Activated B cell treated with CpG ODN at 0.5 μM for 24 hours (primary cell): Measurements from ENCODE around the gene CRYZL1. TPM values are rescaled to one million over a fixed set of nuclear protein-coding genes. Genes with fewer than 3 reads are reported as not detected.

Source experiments
- ATAC-seq: fragments of 200-7000 bp; cut with Tn5 transposase; one replicate; pipeline ENCODE4 v1.10.0; 2021; ENCODE audit warnings: low read depth, mild to moderate bottlenecking, moderate library complexity
- CTCF ChIA-PET: fragments of 350-600 bp; sonication (Branson Sonifier 250); formaldehyde crosslinking; loops from one replicate; lab custom pipeline; 2021; ENCODE audit warnings: antibody characterized with exemption; lab: Charles Lee
- POLR2A ChIA-PET: fragments of 350-600 bp; sonication (Branson Sonifier 250); formaldehyde crosslinking; loops from one replicate; lab custom pipeline; 2021; ENCODE audit warnings: antibody characterized with exemption; lab: Charles Lee
- DNase-seq: peaks from one replicate; pipeline ENCODE4 v3.0.0; 2022
- H3K27ac Mint-ChIP-seq: one replicate; pipeline ENCODE4 v1.8.0; 2020; ENCODE audit warnings: mixed read lengths
- H3K27me3 Mint-ChIP-seq: one replicate; pipeline ENCODE4 v1.8.0; 2021; ENCODE audit warnings: mixed read lengths
- H3K36me3 Mint-ChIP-seq: one replicate; pipeline ENCODE4 v1.8.0; 2021; ENCODE audit warnings: low read depth, mixed read lengths
- H3K4me1 Mint-ChIP-seq: one replicate; pipeline ENCODE4 v1.8.0; 2021; ENCODE audit warnings: mixed read lengths
- H3K4me3 Mint-ChIP-seq: one replicate; pipeline ENCODE4 v1.8.0; 2020; ENCODE audit warnings: mild to moderate bottlenecking, mixed read lengths
- H3K9me3 Mint-ChIP-seq: one replicate; pipeline ENCODE4 v1.8.0; 2020; ENCODE audit warnings: mixed read lengths
- CTCF ChIP-seq: fragments of 200-600 bp; IDR thresholded peaks from one replicate; pipeline ENCODE4 v1.8.0; 2022; ENCODE audit warnings: antibody characterized with exemption, mild to moderate bottlenecking
- intact Hi-C: fragments of 100-400 bp; cut with micrococcal nuclease; formaldehyde crosslinking; loops from one replicate; pipeline ENCODE4 v1.15.1; 2024
- total RNA-seq: library from RNA; stranded (reverse); gene quantifications from 2 replicates; pipeline ENCODE4 v1.2.3, GENCODE V29; 2022

The CRYZL1 gene
- total RNA-seq, 1 donor from 2014 or later = 46.3 TPM

- ChIA-PET CTCF (no interaction called here), POLR2A (no interaction called here)
- H3K27ac Mint-ChIP-seq = no peak overlapping the region
- ATAC-seq (no peak), DNase-seq (no peak)
- no peak for TF ChIP-seq CTCF
- no peaks in the 10 kb centered on the region for H3K9me3 Mint-ChIP-seq
- H3K36me3 Mint-ChIP-seq = no peaks in the 10 kb centered on the region
- no peak overlapping the region for H3K4me3 Mint-ChIP-seq
- intact Hi-C loops = no loop called here
- H3K27me3 Mint-ChIP-seq = peaks cover 12% of the 10 kb centered on the region
- H3K4me1 Mint-ChIP-seq = no peaks in the 10 kb centered on the region
These were observed 44.2 kb upstream of the CRYZL1 start for GRCh38 chr21:33685613-33686197.

GRCh38 chr21:33684923-33685560, 43.5 kb upstream of the CRYZL1 start:
- Mint-ChIP-seq H3K36me3 (no peaks in the 10 kb centered on the region), H3K9me3 (no peaks in the 10 kb centered on the region), H3K27ac (no peak overlapping the region), H3K4me3 (no peak overlapping the region), H3K27me3 (peaks cover 12% of the 10 kb centered on the region), H3K4me1 (no peaks in the 10 kb centered on the region)
- POLR2A ChIA-PET = no interaction called here
- no peak for DNase-seq
- no peak for TF ChIP-seq CTCF
- no peak for ATAC-seq
- intact Hi-C loops = no loop called here
- CTCF ChIA-PET = no interaction called here

- ATAC-seq (no peak), DNase-seq (no peak)
- no peak for TF ChIP-seq CTCF
- H3K4me1 Mint-ChIP-seq = no peaks in the 10 kb centered on the region
- no peaks in the 10 kb centered on the region for H3K36me3 Mint-ChIP-seq
- peaks cover 12% of the 10 kb centered on the region for H3K27me3 Mint-ChIP-seq
- intact Hi-C loops = no loop called here
- no peak overlapping the region for H3K4me3 Mint-ChIP-seq
- H3K9me3 Mint-ChIP-seq = no peaks in the 10 kb centered on the region
- no peak overlapping the region for H3K27ac Mint-ChIP-seq
- ChIA-PET POLR2A (no interaction called here), CTCF (no interaction called here)
These were observed 42.5 kb upstream of the CRYZL1 start for GRCh38 chr21:33684068-33684467.

- TF ChIP-seq CTCF = no peak
- Mint-ChIP-seq H3K4me1 (no peaks in the 10 kb centered on the region), H3K27me3 (peaks cover 12% of the 10 kb centered on the region), H3K4me3 (no peak overlapping the region), H3K27ac (no peak overlapping the region), H3K9me3 (no peaks in the 10 kb centered on the region), H3K36me3 (no peaks in the 10 kb centered on the region)
- no peak for ATAC-seq
- DNase-seq = no peak
- POLR2A ChIA-PET = no interaction called here
- intact Hi-C loops = no loop called here
- CTCF ChIA-PET = no interaction called here
These were observed 41.6 kb upstream of the CRYZL1 start for GRCh38 chr21:33682992-33683627.

- intact Hi-C loops = no loop called here
- Mint-ChIP-seq H3K27ac (no peak overlapping the region), H3K36me3 (no peaks in the 10 kb centered on the region), H3K4me1 (no peaks in the 10 kb centered on the region), H3K9me3 (no peaks in the 10 kb centered on the region), H3K27me3 (peaks cover 10% of the 10 kb centered on the region), H3K4me3 (no peak overlapping the region)
- TF ChIP-seq CTCF = no peak
- ChIA-PET CTCF (no interaction called here), POLR2A (no interaction called here)
- no peak for ATAC-seq
- DNase-seq = no peak
These were observed 39.3 kb upstream of the CRYZL1 start for GRCh38 chr21:33680870-33681269.
